HG03103 (cell line): ENCODE data around the gene SPINT2.

ENCODE experiments used
- ATAC-seq: cut with Tn5 transposase; IDR thresholded peaks from one replicate; pipeline ENCODE4 v1.9.1; 2021; ENCODE audit warnings: low read depth; ENCODE audit not compliant: unreplicated experiment

The SPINT2 gene

DNA sequence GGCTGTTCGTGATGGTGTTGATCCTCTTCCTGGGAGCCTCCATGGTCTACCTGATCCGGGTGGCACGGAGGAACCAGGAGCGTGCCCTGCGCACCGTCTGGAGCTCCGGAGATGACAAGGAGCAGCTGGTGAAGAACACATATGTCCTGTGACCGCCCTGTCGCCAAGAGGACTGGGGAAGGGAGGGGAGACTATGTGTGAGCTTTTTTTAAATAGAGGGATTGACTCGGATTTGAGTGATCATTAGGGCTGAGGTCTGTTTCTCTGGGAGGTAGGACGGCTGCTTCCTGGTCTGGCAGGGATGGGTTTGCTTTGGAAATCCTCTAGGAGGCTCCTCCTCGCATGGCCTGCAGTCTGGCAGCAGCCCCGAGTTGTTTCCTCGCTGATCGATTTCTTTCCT is 27.5 kb downstream of the SPINT2 start:
- no peak for ATAC-seq

DNA sequence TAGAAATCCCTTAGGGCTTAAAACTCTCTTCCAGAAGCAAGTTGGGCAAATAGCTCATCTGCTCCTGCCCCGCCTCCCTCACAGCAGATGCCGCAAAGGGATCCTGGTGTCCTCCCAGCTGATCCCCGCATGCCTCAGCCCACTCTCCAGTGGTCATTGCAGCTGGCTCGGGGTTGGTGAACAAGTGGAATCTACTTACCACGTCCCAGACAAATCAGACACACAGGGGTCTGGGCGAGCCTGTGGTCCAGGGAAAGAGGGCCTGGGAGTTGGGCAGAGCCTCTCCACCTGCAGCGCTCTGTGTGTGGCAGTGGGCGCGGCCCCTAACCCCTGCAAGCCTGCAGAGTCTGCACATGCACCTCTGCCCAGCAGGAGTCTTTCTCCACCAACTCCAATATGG is 28.9 kb downstream of the SPINT2 start:
- no peak for ATAC-seq

DNA sequence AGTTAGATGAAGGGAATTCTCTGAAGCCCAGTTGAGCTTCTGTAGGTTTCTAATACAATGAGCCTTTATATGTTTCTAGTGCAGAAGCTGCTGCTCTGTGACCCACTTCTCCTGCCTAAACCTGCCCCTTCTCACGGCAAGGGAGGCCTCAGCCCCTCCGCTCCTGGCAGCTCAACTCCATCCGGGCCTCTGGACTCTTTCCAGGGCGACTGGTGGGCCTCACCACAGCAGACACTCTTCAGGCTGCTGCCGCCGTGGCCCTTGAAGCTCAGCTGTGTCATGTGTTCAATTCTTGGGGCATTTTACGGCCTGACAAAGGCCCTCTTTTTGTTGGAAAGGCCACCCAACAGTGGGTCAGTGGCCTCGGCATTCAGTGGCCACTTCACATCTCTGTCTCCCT is 29.7 kb downstream of the SPINT2 start:
- ATAC-seq = no peak

DNA sequence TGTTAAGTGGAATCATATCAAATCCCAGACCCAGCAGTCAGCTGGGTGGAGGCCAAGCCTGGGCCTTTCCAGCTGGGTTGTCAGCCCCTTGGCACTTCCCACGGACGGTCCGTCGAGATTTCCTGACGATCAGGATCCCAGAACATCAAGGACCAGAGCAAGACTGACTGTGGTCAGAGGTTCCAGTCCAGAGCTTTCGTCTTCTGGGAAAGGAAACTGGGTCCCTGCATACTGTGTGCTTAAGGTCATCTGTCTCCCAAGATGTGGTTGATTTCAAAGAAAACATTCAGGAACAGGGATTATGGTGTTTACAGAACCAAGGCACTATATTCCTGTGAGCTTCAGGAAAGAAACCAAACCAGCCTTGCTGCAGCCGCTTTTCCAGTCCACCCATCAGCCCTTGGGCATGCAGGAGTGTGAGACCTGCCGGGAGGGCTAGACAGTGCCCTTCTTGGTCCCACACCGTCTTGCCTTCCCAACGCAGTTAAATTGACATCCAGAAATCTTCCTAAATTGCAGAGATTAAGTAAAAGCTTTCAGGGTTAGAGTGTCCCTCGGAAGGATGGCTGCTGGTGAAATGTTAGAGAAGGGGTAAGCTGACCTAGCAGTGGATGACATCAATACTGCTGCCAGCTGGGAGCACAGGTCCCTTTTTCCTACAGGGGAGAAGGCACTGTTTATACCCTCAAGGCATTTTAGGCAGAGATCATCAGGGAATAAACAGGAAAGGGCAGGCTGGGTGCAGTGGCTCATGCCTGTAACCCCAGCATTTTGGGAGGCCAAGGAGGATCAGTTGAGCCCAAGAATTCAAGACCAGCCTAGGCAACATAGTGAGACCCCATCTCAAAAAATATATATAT is 34.7 kb downstream of the SPINT2 start:
- ATAC-seq = no peak

DNA sequence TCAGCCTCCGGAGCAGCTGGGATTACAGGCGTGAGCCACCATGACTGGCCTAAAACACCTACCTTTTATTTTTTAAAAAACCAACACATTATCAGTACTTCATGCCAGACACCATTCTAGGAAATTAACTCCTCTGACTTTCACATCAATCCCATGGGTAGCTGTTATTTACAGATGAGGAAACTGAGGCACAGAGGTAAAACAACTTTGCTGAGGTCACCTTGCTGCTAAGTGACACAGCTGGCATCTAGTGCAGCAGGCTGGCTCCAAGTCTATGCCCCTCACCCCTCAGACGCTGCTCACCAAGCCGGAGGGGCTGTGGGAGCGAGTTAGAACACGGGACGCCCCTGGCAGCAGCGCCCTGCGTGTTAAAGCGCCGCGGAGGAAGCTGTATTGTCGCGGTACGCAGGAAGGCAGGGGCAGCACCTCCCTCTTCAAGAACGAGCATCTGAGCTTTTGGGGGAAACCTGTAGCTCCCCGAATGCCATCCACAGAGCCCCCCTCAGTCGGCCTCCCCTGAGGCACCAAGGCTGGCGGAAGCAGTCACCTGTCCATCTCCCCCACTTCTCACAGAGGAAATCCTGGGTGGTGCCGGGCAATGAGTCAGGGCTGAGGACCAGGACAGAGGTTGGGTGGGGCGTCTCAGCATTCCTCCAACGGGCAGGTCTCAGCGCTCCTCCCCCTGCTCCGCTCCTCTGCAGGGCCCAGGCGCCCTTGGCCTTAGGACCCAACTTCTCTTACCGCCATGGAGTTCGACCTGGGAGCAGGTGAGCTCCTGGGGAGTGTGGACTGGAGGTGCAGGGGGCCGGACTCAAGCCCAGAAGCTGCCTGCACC is 39.4 kb downstream of the SPINT2 start, which contains the start of gene C19orf33:
C19orf33 (plus strand) TSS at position 735 of the 835 bp plus-strand sequence; CDS start at position 746, 11 bp downstream.
- no peak for ATAC-seq

DNA sequence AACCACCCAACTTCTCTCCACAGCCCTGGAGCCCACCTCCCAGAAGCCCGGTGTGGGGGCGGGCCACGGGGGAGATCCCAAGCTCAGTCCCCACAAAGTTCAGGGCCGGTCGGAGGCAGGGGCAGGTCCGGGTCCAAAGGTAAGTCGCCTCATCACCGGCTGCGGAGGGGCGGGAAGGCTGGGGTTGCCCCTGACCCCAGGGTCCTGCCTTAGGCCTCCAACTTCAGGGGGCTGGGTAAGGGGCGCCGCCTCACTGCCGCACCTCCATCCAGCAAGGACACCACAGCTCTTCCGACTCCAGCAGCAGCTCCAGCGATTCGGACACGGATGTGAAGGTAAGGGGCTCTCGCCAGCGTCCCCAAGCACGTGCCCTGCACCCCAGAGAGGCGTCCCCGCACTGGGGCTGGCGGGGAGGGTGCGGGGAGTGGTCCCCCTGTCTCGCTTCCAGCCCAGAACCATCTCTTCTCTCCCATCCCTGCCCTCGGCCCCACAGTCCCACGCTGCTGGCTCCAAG is 40.0 kb downstream of the SPINT2 start:
- no peak for ATAC-seq

DNA sequence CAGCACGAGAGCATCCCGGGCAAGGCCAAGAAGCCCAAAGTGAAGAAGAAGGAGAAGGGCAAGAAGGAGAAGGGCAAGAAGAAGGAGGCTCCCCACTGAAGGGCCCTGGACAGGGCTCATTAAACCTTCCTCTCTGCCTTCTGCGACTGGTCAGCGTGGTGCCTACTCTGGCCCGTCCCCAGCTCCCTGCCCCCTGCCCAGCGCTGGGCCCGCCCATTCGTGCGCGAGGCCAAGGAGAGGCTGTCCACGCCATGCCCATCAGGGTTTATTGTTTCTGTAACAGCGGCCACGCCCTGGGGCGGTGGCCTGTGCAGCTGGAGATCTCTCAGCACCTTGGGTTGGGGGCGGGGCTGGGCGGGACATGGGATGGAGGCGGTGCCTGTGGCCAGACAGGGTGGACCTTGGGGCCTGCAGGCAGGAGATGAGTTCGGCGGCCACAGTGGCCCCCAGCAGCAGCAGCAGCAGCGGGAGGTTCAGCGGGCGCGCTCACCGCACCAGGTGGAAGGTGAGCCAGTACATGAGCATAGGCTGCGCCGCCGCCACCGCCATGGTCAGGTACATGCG is 40.6 kb downstream of the SPINT2 start:
- no peak for ATAC-seq

DNA sequence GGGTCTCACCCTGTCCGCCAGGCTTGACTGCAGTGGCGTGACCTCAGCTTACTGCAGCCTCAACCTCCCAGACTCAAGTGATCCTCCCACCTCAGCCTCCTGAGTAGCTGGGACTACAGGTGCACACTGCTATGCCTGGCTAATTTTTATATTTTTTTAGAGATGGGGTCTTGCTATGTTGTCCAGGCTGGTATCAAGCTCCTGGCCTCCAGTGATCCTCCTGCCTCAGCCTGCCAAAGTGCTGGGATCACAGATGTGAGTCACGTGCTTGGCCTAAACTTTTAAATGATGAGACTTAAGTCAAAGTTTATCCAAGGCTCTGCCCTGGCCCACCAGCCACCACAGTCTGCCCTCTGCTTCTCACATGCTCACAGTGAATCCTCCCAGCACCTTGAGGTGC is 41.9 kb downstream of the SPINT2 start:
- no peak for ATAC-seq

DNA sequence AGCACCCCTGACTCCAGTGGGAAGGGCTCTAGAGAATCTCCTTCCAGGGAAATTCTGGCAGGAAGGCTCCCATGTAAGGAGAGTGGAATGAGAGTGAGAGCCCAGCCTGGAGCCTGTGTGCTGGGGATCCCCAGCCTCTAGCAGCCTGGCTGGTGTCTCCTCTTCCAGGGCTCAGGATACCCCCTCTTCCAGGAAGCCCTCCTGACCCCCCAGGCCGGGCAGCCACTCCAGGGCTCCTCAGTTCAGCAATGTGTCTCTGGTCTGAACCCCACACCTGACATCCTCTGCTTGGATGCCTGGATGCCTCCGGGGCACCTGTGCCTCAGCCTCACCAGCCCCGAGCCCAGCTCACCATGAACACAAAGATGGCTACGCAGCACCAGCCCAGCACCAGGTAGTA is 42.7 kb downstream of the SPINT2 start:
- no peak for ATAC-seq

DNA sequence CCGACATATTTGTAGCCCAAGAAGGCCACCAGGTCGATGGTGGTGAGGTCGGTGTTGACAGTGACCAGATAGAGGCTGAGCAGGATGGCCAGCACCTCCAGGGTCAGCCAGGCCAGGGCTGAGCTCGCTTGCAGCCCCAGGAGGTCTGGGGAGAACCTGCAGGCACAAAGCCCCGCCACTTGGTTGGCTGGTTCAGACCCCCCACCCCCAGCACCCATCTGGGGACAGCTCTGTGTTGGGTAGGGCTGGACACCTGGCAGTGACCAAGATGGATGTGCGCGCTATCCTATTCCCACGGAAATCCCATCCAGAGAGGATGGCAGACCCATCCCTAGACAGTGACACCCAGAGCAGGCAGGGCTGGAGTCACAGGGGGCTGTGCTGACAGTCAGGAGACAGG is 43.2 kb downstream of the SPINT2 start:
- no peak for ATAC-seq

DNA sequence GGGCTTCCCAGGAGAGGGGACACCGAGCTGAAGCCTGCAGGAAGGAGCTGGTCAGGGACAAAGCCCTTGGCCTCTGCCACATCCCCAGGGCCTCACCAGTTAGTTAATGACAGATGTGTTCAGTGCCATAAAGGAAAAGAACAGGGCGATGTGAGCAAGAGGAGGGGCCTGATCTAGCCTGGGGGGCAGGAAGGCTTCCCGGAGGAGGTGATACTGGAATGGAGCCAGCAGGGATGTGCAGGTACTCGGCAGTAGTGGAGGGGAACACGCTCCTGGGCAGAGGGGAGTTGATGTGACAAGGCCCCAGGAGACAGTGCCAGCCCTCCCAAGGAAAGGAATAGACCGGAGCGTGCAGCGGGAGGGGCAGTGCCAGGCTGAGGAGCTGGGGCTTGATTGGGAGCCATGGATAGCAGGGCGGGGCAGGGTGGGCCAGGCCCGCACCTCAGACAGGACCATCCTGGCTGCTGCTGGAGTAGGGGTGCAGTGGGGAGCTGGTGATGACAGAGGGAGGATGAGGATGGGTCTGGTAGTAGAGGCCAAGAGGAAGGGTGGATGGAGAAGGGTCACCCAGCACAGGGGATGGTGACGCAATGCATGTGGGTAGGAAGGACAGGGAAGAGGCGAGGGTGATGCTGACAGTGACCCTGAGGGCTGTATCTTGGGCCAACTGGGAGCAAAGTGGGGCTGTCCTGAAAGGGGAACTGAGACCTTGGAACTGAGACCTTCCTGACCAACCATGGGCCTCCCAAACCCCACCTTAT is 43.8 kb downstream of the SPINT2 start:
- ATAC-seq = no peak

DNA sequence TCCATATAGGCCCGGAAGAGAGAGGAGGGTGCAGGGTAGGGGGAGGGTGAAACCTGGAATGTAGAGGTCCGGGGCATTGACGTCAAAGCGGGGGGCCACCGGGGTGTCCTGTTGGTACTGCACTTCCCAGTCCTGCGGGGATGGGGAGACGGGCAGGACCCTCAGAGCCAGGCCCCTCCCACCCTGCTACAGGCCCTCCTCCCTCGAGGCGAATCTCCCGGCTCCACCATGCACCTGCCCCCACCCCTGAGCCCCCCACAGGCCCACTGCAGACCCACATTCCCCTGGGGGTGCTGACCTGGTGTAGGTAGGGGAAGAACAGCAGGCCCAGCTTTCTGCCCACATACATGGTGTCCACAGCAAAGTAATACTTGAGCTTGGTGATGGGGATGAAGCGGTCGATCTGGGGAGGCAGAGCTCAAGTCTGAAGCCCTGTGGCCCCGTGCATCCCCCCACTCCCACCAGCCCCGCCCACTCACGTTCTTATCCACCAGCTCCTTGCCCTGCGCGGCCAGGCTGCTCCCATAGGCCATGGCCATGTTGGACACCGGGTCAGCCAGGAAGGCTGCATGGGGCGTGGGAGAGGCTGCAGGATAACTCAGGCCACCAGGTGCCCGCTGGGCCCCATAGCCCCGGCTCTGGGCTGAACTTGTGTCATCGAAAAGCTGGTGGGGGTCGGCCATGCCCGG is 44.7 kb downstream of the SPINT2 start:
- no peak for ATAC-seq

DNA sequence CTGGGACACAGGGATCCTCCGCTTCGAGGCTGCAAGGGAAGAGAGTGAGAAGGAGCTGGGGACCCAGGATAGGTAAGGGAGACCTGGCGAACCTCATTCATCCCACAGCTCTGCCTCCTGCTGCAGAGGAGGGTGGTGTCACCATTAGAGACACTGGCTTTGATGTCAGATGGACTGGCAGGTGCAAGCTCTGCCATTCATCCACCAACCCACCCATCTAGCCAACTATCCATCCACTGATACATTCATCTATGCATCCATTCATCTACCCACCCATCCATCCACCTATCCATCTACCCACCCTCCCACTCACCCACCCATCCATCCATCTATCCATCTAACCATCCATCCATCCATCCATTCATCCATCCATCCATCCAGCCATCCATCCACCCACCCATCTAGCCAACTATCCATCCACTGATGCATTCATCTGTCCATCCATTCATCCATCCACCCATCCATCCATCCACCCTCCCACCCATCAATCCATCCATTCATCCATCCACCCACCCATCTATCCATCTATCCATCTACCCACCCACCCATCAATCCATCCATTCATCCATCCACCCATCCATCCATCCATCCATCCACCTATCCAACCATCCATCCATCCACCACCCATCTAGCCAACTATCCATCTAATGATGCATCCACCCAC is 45.4 kb downstream of the SPINT2 start:
- ATAC-seq = no peak

DNA sequence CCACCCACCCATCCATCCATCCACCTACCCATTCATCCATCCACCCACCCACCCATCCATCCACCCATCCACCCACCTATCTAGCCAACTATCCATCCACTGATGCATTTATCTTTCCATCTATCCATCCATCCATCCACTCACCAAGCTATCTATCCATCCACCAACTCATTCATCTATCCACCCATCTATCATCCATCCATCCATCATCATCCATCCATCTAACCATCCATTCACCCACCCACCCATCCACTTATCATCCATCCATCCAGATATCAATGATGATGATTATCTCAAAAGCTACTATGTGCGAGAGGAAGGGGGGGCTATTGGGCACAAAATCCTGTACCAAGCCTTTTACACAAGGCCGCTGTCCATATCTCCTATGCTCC is 45.9 kb downstream of the SPINT2 start:
- no peak for ATAC-seq

DNA sequence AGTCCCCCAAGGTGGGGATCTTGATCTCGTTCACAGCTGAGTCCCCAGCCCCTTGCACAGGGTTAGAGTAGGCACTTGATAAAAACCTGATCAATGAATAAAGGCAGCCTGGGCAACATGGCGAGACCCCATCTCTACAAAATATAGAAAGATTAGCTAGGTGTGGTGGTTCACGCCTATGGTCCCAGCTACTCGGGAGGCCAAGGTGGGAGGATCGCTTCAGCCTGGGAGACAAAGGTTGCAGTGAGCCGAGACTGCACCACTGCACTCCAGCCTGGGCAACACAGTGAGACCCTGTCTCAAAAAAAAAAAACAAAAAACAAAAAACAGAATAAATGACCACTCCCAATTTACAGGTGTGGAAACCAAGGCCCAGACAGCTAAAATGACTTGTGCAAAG is 46.6 kb downstream of the SPINT2 start:
- ATAC-seq = no peak

DNA sequence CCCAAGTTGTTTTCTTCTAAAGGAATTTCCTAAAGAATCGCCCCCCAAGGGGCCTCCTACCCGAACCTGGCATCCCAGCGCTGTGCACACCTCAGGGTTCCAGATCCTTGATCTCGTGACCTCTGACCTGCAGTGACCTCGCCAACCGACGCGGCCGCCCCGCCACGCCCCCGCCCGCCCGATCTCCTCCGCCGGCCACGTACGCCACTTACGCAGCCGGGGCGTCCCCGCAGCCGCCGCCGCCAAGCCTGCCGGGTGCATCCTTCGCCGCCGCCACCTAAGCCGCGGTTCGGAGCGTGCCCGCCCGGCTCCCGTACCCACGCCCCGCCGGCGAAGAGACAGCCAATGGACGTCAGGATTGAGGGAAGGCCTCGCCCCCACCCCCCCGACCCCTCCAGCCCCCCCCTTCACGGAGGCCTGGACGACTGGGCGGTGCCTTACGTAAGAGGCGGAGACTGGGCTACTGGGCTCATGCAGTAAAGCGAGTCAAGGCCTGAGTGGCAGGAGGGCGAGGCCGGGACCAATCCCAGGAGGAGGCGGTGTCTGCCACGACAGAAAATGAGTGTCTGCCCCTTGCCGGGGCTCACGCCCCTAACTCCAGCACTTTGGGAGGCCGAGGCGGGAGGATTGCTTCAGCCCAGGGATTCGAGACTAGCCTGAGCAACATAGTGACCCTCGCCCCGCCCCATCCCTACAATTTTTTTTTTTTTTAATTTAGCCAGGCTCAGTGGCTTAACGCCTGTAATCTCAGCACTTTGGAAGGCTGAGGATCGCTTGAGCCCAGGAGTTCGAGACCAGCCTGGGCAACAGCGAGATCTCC is 51.5 kb downstream of the SPINT2 start, which contains the start of gene YIF1B:
YIF1B (minus strand) TSS at position 291 of the 820 bp plus-strand sequence; CDS start at position 261, 30 bp downstream.
- peak; percentile 80 for ATAC-seq

DNA sequence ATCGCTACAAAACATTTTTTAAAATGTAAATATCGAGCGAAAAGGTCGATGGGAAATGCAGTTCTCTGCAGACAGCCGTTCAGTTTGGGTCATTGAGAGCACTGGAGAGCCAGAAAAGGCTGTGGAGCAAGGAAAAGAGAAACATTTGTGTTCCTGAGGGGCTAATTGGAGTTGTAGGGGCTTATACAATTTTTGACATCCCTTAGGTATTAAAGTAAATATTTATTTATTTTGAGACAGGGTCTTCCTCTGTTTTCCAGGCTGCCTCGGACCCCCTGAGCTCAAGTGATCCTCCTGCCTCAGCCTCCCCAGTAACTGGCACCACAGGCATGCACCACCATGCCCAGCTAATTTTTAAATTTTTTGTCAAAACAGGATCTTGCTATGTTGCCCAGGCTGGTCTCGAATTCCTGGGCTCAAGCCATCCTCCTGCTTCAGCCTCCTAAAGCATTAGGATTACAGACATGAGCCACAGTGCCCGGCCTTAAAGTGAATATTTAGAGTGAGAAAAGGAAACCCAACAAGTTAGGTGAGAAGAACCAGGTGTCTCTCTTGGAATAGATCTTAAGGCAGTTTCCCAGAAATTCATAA is 52.2 kb downstream of the SPINT2 start:
- no peak for ATAC-seq

DNA sequence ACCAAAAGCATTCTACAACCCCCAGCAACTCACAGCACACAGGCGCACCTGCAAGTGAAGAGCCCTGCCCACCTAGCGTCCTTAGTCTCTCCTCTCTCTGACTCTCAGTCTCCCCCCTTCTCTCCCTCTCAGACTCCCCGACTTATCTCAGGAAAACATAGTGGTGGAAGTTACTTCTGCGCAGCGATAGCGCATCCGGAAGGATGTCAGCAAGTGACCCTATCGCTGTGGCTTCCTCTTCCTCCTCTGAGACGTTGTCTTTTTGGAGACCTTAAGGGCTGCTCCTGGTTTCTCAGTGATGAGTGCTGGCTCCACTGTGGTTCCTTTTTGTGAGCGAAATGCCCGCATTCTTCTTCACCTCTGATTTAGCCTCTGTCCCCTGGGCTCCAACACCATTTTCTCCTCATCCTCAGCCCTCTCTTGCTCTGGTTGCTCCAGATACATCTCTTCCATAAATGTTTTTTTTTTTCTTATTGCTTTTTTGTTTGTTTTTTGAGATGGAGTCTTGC is 52.8 kb downstream of the SPINT2 start:
- no peak for ATAC-seq
